ENCODE measurements around the gene INSM2.

DNA sequence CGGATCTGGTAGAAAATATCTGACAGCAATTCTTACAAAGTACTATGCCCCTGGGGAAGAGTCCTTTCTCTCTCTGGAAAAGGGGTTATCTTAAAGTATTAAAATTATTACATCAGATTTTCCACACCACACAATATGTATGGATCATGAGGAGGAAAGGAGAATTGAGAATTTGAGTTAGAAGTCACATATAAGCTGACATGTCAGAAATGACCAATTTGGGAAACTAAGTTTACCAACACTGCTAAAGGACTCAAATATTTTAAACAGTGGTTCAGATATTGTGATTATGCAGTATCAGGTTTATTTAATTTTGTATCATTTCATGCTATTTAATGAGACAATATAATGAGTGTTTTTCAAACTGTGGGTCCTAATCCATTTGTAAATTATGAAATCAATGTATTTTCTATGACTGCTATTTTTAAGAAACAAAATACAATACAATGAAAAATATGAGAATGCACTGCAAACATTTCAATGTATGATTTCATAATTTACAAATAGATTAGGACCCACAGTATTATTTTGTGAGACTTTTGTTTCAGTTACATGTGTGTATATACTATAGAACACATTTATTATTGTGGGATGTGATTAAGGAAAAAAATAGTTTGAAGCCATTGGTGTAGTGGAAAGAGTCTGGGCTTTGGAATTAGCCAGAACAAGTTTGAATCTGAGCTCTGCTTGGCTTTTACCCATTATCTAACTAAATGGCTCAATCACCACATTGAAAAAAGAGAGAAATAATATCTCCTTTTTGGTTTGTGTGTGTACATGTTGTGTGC, 1.8 kb upstream of the INSM2 start:
- no peak for TF ChIP-seq GATA2 (IDR thresholded peaks at IDR 0.05; ENCODE audit: low read depth, low read length)
- no peak for TF ChIP-seq GATA3 (IDR thresholded peaks at IDR 0.05; ENCODE audit: low read depth, low read length)

All from SH-SY5Y (cell line).